KMS-11 (cell line): ENCODE results near the gene NCOA1.
"Not testable (repeated sequence)": the region's sequence is repeated elsewhere in the genome, so short reads cannot be mapped to it uniquely, and the experiment has no call there.

Experiments
- H2AFZ ChIP-seq: fragments of 200-600 bp; sonication (generic); 2 replicates; pipeline ENCODE4 v1.6.1; 2016; ENCODE audit warnings: antibody characterized with exemption, mixed run types, low read depth
- H3K27ac ChIP-seq: fragments of 200-600 bp; sonication (generic); 2 replicates; pipeline ENCODE4 v1.6.1; 2016; ENCODE audit warnings: mild to moderate bottlenecking, mixed run types
- H3K27me3 ChIP-seq: fragments of 200-600 bp; sonication (generic); 2 replicates; pipeline ENCODE4 v1.6.1; 2017; ENCODE audit warnings: mild to moderate bottlenecking, low read depth, mixed run types, moderate library complexity; ENCODE audit not compliant: insufficient read depth
- H3K36me3 ChIP-seq: fragments of 200-600 bp; sonication (generic); 2 replicates; pipeline ENCODE4 v1.6.1; 2017; ENCODE audit warnings: mild to moderate bottlenecking, mixed run types; ENCODE audit not compliant: insufficient read depth
- H3K4me1 ChIP-seq: fragments of 200-600 bp; sonication (generic); 2 replicates; pipeline ENCODE4 v1.6.1; 2016; ENCODE audit warnings: mild to moderate bottlenecking, low read depth, mixed run types; ENCODE audit not compliant: poor library complexity, severe bottlenecking
- H3K4me2 ChIP-seq: fragments of 200-600 bp; sonication (generic); 2 replicates; pipeline ENCODE4 v1.7.0; 2016; ENCODE audit warnings: mild to moderate bottlenecking, mixed run types
- H3K4me3 ChIP-seq: fragments of 200-600 bp; sonication (generic); IDR thresholded peaks from 2 replicates; pipeline ENCODE4 v1.6.1; 2017; ENCODE audit warnings: low read depth, low read length, mixed read lengths; ENCODE audit not compliant: insufficient read depth
- H3K79me2 ChIP-seq: fragments of 200-600 bp; sonication (generic); 2 replicates; pipeline ENCODE4 v1.6.1; 2016; ENCODE audit warnings: low read depth, mixed run types; ENCODE audit not compliant: insufficient read depth
- H3K9ac ChIP-seq: fragments of 200-600 bp; sonication (generic); 2 replicates; pipeline ENCODE4 v1.6.1; 2016; ENCODE audit warnings: mild to moderate bottlenecking, mixed run types
- H4K20me1 ChIP-seq: fragments of 200-600 bp; sonication (generic); 2 replicates; pipeline ENCODE4 v1.6.1; 2016; ENCODE audit warnings: mild to moderate bottlenecking, mixed run types; ENCODE audit not compliant: insufficient read depth
- CTCF ChIP-seq: fragments of 200-600 bp; sonication (generic); conservative IDR thresholded peaks from 2 replicates; pipeline ENCODE4 v1.6.1; 2017; ENCODE audit warnings: low read depth, mild to moderate bottlenecking, antibody characterized with exemption, low read length, moderate library complexity, mixed read lengths

The NCOA1 gene

GRCh38 chr2:24568551-24568950 lies 77.5 kb downstream of the NCOA1 start:
- Histone ChIP-seq H3K79me2 (no peaks in the 10 kb centered on the region), H3K36me3 (no peaks in the 10 kb centered on the region), H3K9ac (no peak overlapping the region), H3K27me3 (no peaks in the 10 kb centered on the region), H3K4me1 (no peaks in the 10 kb centered on the region), H3K27ac (no peak overlapping the region), H3K4me2 (no peak overlapping the region), H4K20me1 (no peaks in the 10 kb centered on the region), H2AFZ (no peak overlapping the region), H3K4me3 (no peak overlapping the region)
- no peak for TF ChIP-seq CTCF

GRCh38 chr2:24569565-24569964 lies 78.5 kb downstream of the NCOA1 start:
- not testable (repeated sequence) for H3K9ac ChIP-seq, H3K4me2 ChIP-seq, H3K27ac ChIP-seq, H3K27me3 ChIP-seq, H3K36me3 ChIP-seq, H4K20me1 ChIP-seq, H3K79me2 ChIP-seq, H3K4me3 ChIP-seq, H3K4me1 ChIP-seq, H2AFZ ChIP-seq

GRCh38 chr2:24570225-24570624 lies 79.2 kb downstream of the NCOA1 start:
- Histone ChIP-seq H3K79me2 (no peaks in the 10 kb centered on the region), H3K4me3 (no peak overlapping the region), H2AFZ (no peak overlapping the region), H3K36me3 (no peaks in the 10 kb centered on the region), H3K9ac (no peak overlapping the region), H4K20me1 (no peaks in the 10 kb centered on the region), H3K27me3 (no peaks in the 10 kb centered on the region), H3K4me2 (no peak overlapping the region), H3K4me1 (no peaks in the 10 kb centered on the region), H3K27ac (no peak overlapping the region)
- TF ChIP-seq CTCF: no peak

DNA sequence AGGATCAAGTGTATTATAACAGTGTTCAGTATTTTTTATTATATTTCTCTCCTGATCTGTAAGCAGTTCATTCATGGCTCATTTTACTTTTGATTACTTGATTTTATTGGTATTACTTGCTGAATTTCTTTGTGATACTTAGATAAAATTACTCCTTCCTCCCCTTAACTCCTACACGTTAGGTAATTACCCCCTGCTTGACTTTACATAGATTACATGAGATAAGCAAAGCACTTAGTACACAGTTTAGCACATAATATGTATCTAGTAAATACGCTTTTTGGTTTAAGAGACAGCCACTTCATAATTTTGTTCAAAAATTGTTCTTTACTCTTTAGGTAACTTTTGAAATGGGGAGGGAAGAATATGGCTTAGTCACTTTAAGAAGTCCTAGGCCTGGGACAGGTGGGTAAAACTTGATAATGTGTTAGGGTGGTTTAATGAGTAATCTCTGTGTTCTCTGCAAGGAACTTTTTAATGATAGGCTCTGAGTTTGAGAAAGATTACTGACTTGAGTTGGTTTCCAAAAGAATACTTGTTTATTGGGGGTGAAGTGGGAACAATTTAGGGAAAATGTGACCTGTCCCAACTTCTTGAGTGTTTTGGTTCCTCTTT lies 80.9 kb downstream of the NCOA1 start:
- Histone ChIP-seq H3K4me1 (peaks cover 7% of the 10 kb centered on the region), H3K36me3 (no peaks in the 10 kb centered on the region), H3K27ac (no peak overlapping the region), H3K9ac (no peak overlapping the region), H4K20me1 (no peaks in the 10 kb centered on the region), H3K79me2 (no peaks in the 10 kb centered on the region), H3K4me2 (no peak overlapping the region), H2AFZ (no peak overlapping the region), H3K27me3 (no peaks in the 10 kb centered on the region), H3K4me3 (no peak overlapping the region)
- TF ChIP-seq CTCF: no peak

GRCh38 chr2:24576146-24576545 lies 85.1 kb downstream of the NCOA1 start:
- Histone ChIP-seq H4K20me1 (no peaks in the 10 kb centered on the region), H2AFZ (no peak overlapping the region), H3K4me2 (no peak overlapping the region; the same call in 1 of the 2 replicates), H3K79me2 (no peaks in the 10 kb centered on the region), H3K9ac (no peak overlapping the region), H3K4me3 (no peak overlapping the region), H3K36me3 (no peaks in the 10 kb centered on the region), H3K27me3 (no peaks in the 10 kb centered on the region), H3K4me1 (peaks cover 22% of the 10 kb centered on the region), H3K27ac (no peak overlapping the region)
- no peak for TF ChIP-seq CTCF
